ENCODE measurements around the gene KIF3A.

KIF3A gene

DNA sequence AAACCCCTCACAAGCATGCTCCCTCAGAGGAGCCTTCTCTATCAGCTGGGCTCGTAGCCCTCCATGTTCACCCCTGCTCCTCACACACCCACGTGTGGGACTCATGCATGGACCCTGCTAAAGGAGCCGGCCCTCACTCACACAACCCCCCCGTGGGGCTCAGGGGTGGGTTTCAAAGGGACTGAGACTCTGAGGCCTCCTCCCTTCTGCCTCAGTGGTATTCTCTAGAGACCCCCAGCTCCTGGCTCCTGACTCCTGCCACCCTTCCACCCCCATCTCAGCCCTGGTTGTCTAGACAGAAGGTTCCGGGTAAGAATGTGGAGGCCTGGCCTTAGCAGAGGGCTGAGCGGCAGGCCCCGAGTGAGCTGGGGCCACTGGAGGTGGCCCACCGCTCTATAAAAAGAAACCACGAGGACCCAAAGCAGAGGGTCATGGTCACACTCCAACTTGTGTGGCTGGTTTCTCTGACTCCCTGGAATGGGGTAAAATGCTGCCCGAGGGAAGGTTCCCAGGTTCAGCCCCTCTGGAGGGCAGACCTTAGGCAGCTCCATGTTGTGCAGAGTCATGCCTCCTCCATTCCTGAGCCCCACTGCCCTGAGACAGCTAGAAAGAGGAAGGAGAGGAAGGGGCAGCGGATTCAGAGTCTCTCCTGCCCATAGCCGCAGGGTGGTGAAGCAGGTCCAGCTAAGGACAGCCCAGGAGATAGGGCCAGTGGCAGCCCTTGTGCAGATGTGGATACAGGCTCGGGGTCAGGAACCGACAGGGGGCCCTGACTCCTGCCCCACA, 28.9 kb upstream of the KIF3A start:
- Histone ChIP-seq H3K27me3 (ENCODE audit: insufficient read depth, low read length, poor library complexity, severe bottlenecking) (no peaks in the 10 kb centered on the region), H3K4me3 (ENCODE audit: low read length, poor library complexity, severe bottlenecking) (no peak overlapping the region), H3K4me2 (ENCODE audit: low read depth, low read length, poor library complexity, severe bottlenecking) (no peak overlapping the region), H3K79me2 (ENCODE audit: insufficient read depth, low read length) (no peaks in the 10 kb centered on the region), H3K9me3 (ENCODE audit: insufficient read depth, low read depth, low read length) (no peaks in the 10 kb centered on the region), H3F3A (ENCODE audit: low read depth) (no peaks in the 10 kb centered on the region), H3K36me3 (ENCODE audit: insufficient read depth, low read length) (no peaks in the 10 kb centered on the region), H3K9ac (ENCODE audit: low read depth, low read length, poor library complexity, severe bottlenecking) (no peak overlapping the region), H4K20me1 (ENCODE audit: insufficient read depth, low read length, poor library complexity, severe bottlenecking) (no peaks in the 10 kb centered on the region), H3K4me1 (ENCODE audit: insufficient read depth, low read length, poor library complexity, severe bottlenecking) (no peaks in the 10 kb centered on the region), H3K9me2 (replicated peaks; ENCODE audit: low read depth, low read length) (no peaks in the 10 kb centered on the region), H2AFZ (ENCODE audit: low read length) (no peak overlapping the region)
- TF ChIP-seq, protein P1, sequence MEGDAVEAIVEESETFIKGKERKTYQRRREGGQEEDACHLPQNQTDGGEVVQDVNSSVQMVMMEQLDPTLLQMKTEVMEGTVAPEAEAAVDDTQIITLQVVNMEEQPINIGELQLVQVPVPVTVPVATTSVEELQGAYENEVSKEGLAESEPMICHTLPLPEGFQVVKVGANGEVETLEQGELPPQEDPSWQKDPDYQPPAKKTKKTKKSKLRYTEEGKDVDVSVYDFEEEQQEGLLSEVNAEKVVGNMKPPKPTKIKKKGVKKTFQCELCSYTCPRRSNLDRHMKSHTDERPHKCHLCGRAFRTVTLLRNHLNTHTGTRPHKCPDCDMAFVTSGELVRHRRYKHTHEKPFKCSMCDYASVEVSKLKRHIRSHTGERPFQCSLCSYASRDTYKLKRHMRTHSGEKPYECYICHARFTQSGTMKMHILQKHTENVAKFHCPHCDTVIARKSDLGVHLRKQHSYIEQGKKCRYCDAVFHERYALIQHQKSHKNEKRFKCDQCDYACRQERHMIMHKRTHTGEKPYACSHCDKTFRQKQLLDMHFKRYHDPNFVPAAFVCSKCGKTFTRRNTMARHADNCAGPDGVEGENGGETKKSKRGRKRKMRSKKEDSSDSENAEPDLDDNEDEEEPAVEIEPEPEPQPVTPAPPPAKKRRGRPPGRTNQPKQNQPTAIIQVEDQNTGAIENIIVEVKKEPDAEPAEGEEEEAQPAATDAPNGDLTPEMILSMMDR (conservative IDR thresholded peaks at IDR 0.05; ENCODE audit: low read length), result no peak
- no peak for TF ChIP-seq EZH2phosphoT487 (IDR thresholded peaks at IDR 0.05; ENCODE audit: borderline replicate concordance)

DNA sequence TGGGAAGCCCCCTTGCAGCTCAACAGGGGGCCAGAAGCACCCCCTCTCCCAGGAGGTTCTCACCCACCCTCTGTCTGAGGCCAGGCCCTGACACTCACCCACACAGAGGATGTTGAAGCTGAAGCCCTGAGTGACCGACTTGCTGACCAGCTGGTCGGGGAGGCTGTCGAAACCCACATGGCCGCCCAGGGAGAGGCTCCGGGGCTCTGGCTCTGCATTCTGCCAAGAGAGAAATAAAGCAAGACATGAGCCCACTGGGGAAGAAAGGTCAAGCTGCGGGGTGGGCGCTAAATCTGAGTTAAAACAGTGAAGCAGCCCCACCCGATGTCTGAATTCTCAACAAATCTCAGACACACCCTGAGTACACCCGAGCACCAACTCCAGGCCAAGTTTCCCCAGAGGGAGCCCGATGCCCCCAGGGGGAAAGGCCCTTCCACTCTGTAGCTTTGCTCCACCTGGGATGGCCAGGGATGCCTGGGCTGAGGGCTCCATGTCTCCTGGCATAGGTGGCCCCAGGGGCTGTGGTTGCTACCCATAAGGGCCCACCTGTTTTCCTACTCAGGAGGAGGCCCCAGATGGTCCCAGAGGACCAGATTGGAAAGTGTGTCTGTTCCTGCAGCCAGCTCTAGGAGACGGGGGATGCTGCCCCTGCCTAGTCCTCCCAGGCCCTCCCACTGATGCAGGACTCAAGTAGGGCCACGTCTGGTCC, 28.1 kb upstream of the KIF3A start:
- no peak overlapping the region for H3K4me3 ChIP-seq (ENCODE audit: low read length, poor library complexity, severe bottlenecking)
- no peak overlapping the region for H2AFZ ChIP-seq (ENCODE audit: low read length)
- H3K9me2 ChIP-seq (replicated peaks; ENCODE audit: low read depth, low read length), result no peaks in the 10 kb centered on the region
- H3K36me3 ChIP-seq (ENCODE audit: insufficient read depth, low read length), result no peaks in the 10 kb centered on the region
- H3K79me2 ChIP-seq (ENCODE audit: insufficient read depth, low read length), result no peaks in the 10 kb centered on the region
- no peak overlapping the region for H3K4me2 ChIP-seq (ENCODE audit: low read depth, low read length, poor library complexity, severe bottlenecking)
- no peak overlapping the region for H3K9ac ChIP-seq (ENCODE audit: low read depth, low read length, poor library complexity, severe bottlenecking)
- no peaks in the 10 kb centered on the region for H3F3A ChIP-seq (ENCODE audit: low read depth)
- H4K20me1 ChIP-seq (ENCODE audit: insufficient read depth, low read length, poor library complexity, severe bottlenecking), result no peaks in the 10 kb centered on the region
- no peaks in the 10 kb centered on the region for H3K4me1 ChIP-seq (ENCODE audit: insufficient read depth, low read length, poor library complexity, severe bottlenecking)
- no peak for TF ChIP-seq EZH2phosphoT487 (IDR thresholded peaks at IDR 0.05; ENCODE audit: borderline replicate concordance)
- TF ChIP-seq, protein P1 (conservative IDR thresholded peaks at IDR 0.05; ENCODE audit: low read length), result no peak
- no peaks in the 10 kb centered on the region for H3K9me3 ChIP-seq (ENCODE audit: insufficient read depth, low read depth, low read length)
- no peaks in the 10 kb centered on the region for H3K27me3 ChIP-seq (ENCODE audit: insufficient read depth, low read length, poor library complexity, severe bottlenecking)

GRCh38 chr5:132764671-132765238, 27.4 kb upstream of the KIF3A start:
- TF ChIP-seq, protein P1 (conservative IDR thresholded peaks at IDR 0.05; ENCODE audit: low read length), result no peak
- no peak for TF ChIP-seq EZH2phosphoT487 (IDR thresholded peaks at IDR 0.05; ENCODE audit: borderline replicate concordance)
- Histone ChIP-seq H3K4me3 (ENCODE audit: low read length, poor library complexity, severe bottlenecking) (no peak overlapping the region), H3K9me3 (ENCODE audit: insufficient read depth, low read depth, low read length) (no peaks in the 10 kb centered on the region), H3K36me3 (ENCODE audit: insufficient read depth, low read length) (no peaks in the 10 kb centered on the region), H3K27me3 (ENCODE audit: insufficient read depth, low read length, poor library complexity, severe bottlenecking) (no peaks in the 10 kb centered on the region), H3K9me2 (replicated peaks; ENCODE audit: low read depth, low read length) (no peaks in the 10 kb centered on the region), H2AFZ (ENCODE audit: low read length) (no peak overlapping the region), H3K9ac (ENCODE audit: low read depth, low read length, poor library complexity, severe bottlenecking) (no peak overlapping the region), H3K4me2 (ENCODE audit: low read depth, low read length, poor library complexity, severe bottlenecking) (no peak overlapping the region), H3K4me1 (ENCODE audit: insufficient read depth, low read length, poor library complexity, severe bottlenecking) (no peaks in the 10 kb centered on the region), H4K20me1 (ENCODE audit: insufficient read depth, low read length, poor library complexity, severe bottlenecking) (no peaks in the 10 kb centered on the region), H3F3A (ENCODE audit: low read depth) (no peaks in the 10 kb centered on the region), H3K79me2 (ENCODE audit: insufficient read depth, low read length) (no peaks in the 10 kb centered on the region)
